Measurements from ENCODE around the gene C16orf92. TPM values are rescaled to one million over a fixed set of nuclear protein-coding genes. Genes with fewer than 3 reads are reported as not detected.

The C16orf92 gene
- total and polyA plus RNA-seq, 2 donors (not counting 3 experiments of a cell fraction or from before 2014, with no cell fraction given), result not detected

- H3K79me2 ChIP-seq (ENCODE audit: control insufficient read depth, insufficient read depth, low read length), result peaks cover 27% of the 10 kb centered on the region
- no peak overlapping the region for H3K4me2 ChIP-seq (ENCODE audit: insufficient read depth, low read length)
- H3K27ac ChIP-seq (ENCODE audit: insufficient read depth, low read depth, low read length), result no peak overlapping the region
- TF ChIP-seq EZH2 (IDR thresholded peaks at IDR 0.05; ENCODE audit: borderline replicate concordance, low read depth, low read length, severe bottlenecking), result no peak
- TF ChIP-seq MYC (IDR thresholded peaks at IDR 0.05; ENCODE audit: low read depth, low read length), result no peak
- TF ChIP-seq POLR2A (IDR thresholded peaks at IDR 0.05; ENCODE audit: low read depth, low read length), result no peak
- TF ChIP-seq, protein P1, sequence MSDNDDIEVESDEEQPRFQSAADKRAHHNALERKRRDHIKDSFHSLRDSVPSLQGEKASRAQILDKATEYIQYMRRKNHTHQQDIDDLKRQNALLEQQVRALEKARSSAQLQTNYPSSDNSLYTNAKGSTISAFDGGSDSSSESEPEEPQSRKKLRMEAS (IDR thresholded peaks at IDR 0.05; ENCODE audit: insufficient read depth, insufficient read length), result no peak
- TF ChIP-seq POLR2AphosphoS5 (IDR thresholded peaks at IDR 0.05; ENCODE audit: insufficient read depth, low read depth, low read length), result no peak
- no peak for TF ChIP-seq GATA2 (IDR thresholded peaks at IDR 0.05; ENCODE audit: insufficient read depth, insufficient read length, low read depth, low read length)
- TF ChIP-seq FOS (IDR thresholded peaks at IDR 0.05; ENCODE audit: borderline replicate concordance, insufficient read depth, low read length), result no peak
- TF ChIP-seq CTCF (IDR thresholded peaks at IDR 0.05; ENCODE audit: extremely low read depth in 1 of 2, insufficient read depth in 1 of 2, low read depth in 1 of 2, low read length in 2 of 2), result no peak
- no peak for TF ChIP-seq JUN (IDR thresholded peaks at IDR 0.05; ENCODE audit: borderline replicate concordance, insufficient read depth, insufficient read length, low read depth)
- BruUV-seq (replicated peaks), result no TSS peak
- H3K27me3 ChIP-seq (ENCODE audit: control insufficient read depth in 2 of 2, insufficient read depth in 2 of 2, low read length in 2 of 2), result no peaks in the 10 kb centered on the region
- dilution Hi-C loops (cut with MboI; ENCODE audit: extremely low pct_ligation_motif_present, low sequenced_read_pairs), result no loop called here
- POLR2A ChIA-PET, result interaction anchor here (0.7 kb wide), 1 partner anchor 11 kb away, joined by 3 read pairs; no protein-coding TSS in a partner anchor
- FAIRE-seq, result no peak
- intact Hi-C loops (cut with micrococcal nuclease), result no loop called here
- H3K36me3 ChIP-seq (ENCODE audit: control insufficient read depth in 2 of 2, extremely low read depth in 1 of 2, insufficient read depth in 2 of 2, low read length in 2 of 2), result peaks cover 50 to 91% of the 10 kb centered on the region in 2 experiments
- no peak overlapping the region for H2AFZ ChIP-seq (ENCODE audit: low read depth, low read length)
- CTCF ChIA-PET, result no interaction called here
- H3K9me1 ChIP-seq (replicated peaks; ENCODE audit: control insufficient read depth, extremely low read depth, insufficient read depth, low read length), result no peaks in the 10 kb centered on the region
- DNase-seq (ENCODE audit: low read depth, low spot score), result no peak
- H3K9me3 ChIP-seq (replicated peaks; ENCODE audit: control insufficient read depth, insufficient read depth, low read length), result no peaks in the 10 kb centered on the region
- H3K4me3 ChIP-seq (replicated peaks in 1 of 3; ENCODE audit: insufficient read depth in 1 of 3, low read depth in 1 of 3, low read length in 3 of 3), result no peak overlapping the region
- no peaks in the 10 kb centered on the region for H4K20me1 ChIP-seq (replicated peaks; ENCODE audit: control insufficient read depth, extremely low read depth, insufficient read depth, low read length)
- H3K9ac ChIP-seq (replicated peaks; ENCODE audit: extremely low read depth, insufficient read depth, low read length), result no peak overlapping the region
- peaks cover 18% of the 10 kb centered on the region for H3K4me1 ChIP-seq (ENCODE audit: control insufficient read depth, extremely low read depth, insufficient read depth, low read length)
Observed at GRCh38 chr16:29982560-29983419, 40.2 kb upstream of the C16orf92 start.

Data from endothelial cell of umbilical vein (primary cell).